PC-3 (cell line): ENCODE results near the gene ZNF560. TPM values are rescaled to one million over a fixed set of nuclear protein-coding genes. Genes with fewer than 3 reads are reported as not detected.

ENCODE experiments used
- ATAC-seq: fragments of 200-7000 bp; cut with Tn5 transposase; 2 replicates; pipeline ENCODE4 v1.9.1; 2020; ENCODE audit warnings: mild to moderate bottlenecking, moderate library complexity
- BruUV-seq: library from RNA; stranded (reverse); fragments of 400-500 nt; replicated peaks from 2 replicates; lab custom pipeline; 2021; lab: Mats Ljungman, UMichigan
- CTCF ChIA-PET: fragments of 300-600 bp; sonication (Branson Sonifier 250); formaldehyde crosslinking; loops from one replicate; lab custom pipeline; 2022; ENCODE audit warnings: antibody characterized with exemption; lab: Charles Lee
- POLR2A ChIA-PET: fragments of 300-600 bp; sonication (Branson Sonifier 250); formaldehyde crosslinking; loops from one replicate; lab custom pipeline; 2022; ENCODE audit warnings: antibody characterized with exemption; ENCODE audit not compliant: unreplicated experiment; lab: Charles Lee
- DNase-seq: peaks from one replicate; pipeline ENCODE4 v3.0.0-alpha.2; 2015
- H2AFZ ChIP-seq: fragments of 300-600 bp; sonication (generic); 2 replicates; pipeline ENCODE4 v1.6.0; 2016; ENCODE audit warnings: antibody characterized with exemption, low read length
- H3F3A ChIP-seq: fragments of 300-600 bp; sonication (generic); one replicate; pipeline ENCODE4 v1.6.0; 2017; ENCODE audit warnings: antibody characterized with exemption, low read length, control low read depth, mild to moderate bottlenecking; ENCODE audit not compliant: unreplicated experiment
- H3K27ac ChIP-seq: fragments of 300-600 bp; sonication (generic); 2 replicates; pipeline ENCODE4 v1.5.1; 2016; ENCODE audit warnings: mild to moderate bottlenecking, low read length
- H3K27me3 ChIP-seq: fragments of 300-600 bp; sonication (generic); 2 replicates; pipeline ENCODE4 v1.6.1; 2016; ENCODE audit warnings: low read length, mixed read lengths
- H3K36me3 ChIP-seq: fragments of 300-600 bp; sonication (generic); 2 replicates; pipeline ENCODE4 v1.6.1; 2016; ENCODE audit warnings: low read depth, mixed run types, low read length, mixed read lengths
- H3K4me1 ChIP-seq: fragments of 300-600 bp; sonication (generic); 2 replicates; pipeline ENCODE4 v1.5.1; 2016; ENCODE audit warnings: low read length; ENCODE audit not compliant: insufficient read depth
- H3K4me2 ChIP-seq: fragments of 300-600 bp; sonication (generic); 2 replicates; pipeline ENCODE4 v1.6.0; 2016; ENCODE audit warnings: low read length
- H3K4me3 ChIP-seq: fragments of 300-600 bp; sonication (generic); 2 replicates; pipeline ENCODE4 v1.5.1; 2016; ENCODE audit warnings: mild to moderate bottlenecking, low read length, mixed read lengths
- H3K79me2 ChIP-seq: fragments of 300-600 bp; sonication (generic); 2 replicates; pipeline ENCODE4 v1.6.1; 2017; ENCODE audit warnings: low read length, mixed read lengths
- H3K9ac ChIP-seq: fragments of 300-600 bp; sonication (generic); 2 replicates; pipeline ENCODE4 v1.6.0; 2016; ENCODE audit warnings: mild to moderate bottlenecking, low read length
- H3K9me2 ChIP-seq: fragments of 300-600 bp; sonication (generic); replicated peaks from 2 replicates; pipeline ENCODE4 v1.6.1; 2016; ENCODE audit warnings: mixed run types, low read length, mixed read lengths
- H3K9me3 ChIP-seq: fragments of 300-600 bp; sonication (generic); 2 replicates; pipeline ENCODE4 v1.6.1; 2016; ENCODE audit warnings: low read length, mixed read lengths
- H4K20me1 ChIP-seq: fragments of 300-600 bp; sonication (generic); 2 replicates; pipeline ENCODE4 v1.6.1; 2016; ENCODE audit warnings: low read length, mixed read lengths
- EZH2 ChIP-seq: fragments of 300-600 bp; sonication (generic); IDR thresholded peaks from one replicate; pipeline ENCODE4 v1.6.1; 2017; ENCODE audit warnings: antibody characterized with exemption, mild to moderate bottlenecking, low read length; ENCODE audit not compliant: unreplicated experiment
- EZH2phosphoT487 ChIP-seq: fragments of 300-600 bp; sonication (generic); IDR thresholded peaks from 2 replicates; pipeline ENCODE4 v1.6.1; 2018; ENCODE audit warnings: mild to moderate bottlenecking, antibody characterized with exemption, low read length, borderline replicate concordance
- intact Hi-C: fragments of 100-400 bp; cut with micrococcal nuclease; formaldehyde crosslinking; loops from 2 replicates; pipeline ENCODE4 v1.9.0; 2023
- total RNA-seq: library from RNA; depleted of rRNA; stranded (reverse); fragments of >200 nt; gene quantifications from 2 replicates; pipeline ENCODE4 v1.2.3, GENCODE V29; 2014
- TF ChIP-seq, protein P1 (sequence below): fragments of 300-600 bp; sonication (generic); conservative IDR thresholded peaks from 2 replicates; pipeline ENCODE4 v1.5.1; 2017; ENCODE audit warnings: antibody characterized with exemption, low read depth, mild to moderate bottlenecking, low read length

The ZNF560 gene
- total RNA-seq, 1 experiment from 2014 or later, result not detected

- 0 out of 2 replicates have a peak, but pooled peaks cover 11% of the 10 kb centered on the region for H3K9me3 ChIP-seq
- intact Hi-C loops, result loop anchor here (1.0 to 10.0 kb wide), 4 partner anchors 128 to 361 kb away; partner anchors contain the start of genes ZNF121, ZNF317 and ZNF699
- TSS peak; percentile 58 for BruUV-seq
- 0 out of 2 replicates have a peak, but pooled peaks cover 5% of the 10 kb centered on the region for H4K20me1 ChIP-seq
- H3K9me2 ChIP-seq, result no peaks in the 10 kb centered on the region
- H3K9ac ChIP-seq, result peak within 1 kb of the TSS; percentile 85
- DNase-seq, result peak; percentile 97
- ChIA-PET POLR2A (interaction anchor here (0.7 kb wide), 1 partner anchor 126 kb away, joined by 3 read pairs; no protein-coding TSS in a partner anchor), CTCF (no interaction called here)
- peak; percentile 90 for ATAC-seq
- H3K4me3 ChIP-seq, result peak within 1 kb of the TSS; percentile 85
- H3F3A ChIP-seq, result no peaks in the 10 kb centered on the region
- H3K4me2 ChIP-seq, result peak within 1 kb of the TSS; percentile 93
- H3K79me2 ChIP-seq, result peaks cover 41% of the 10 kb centered on the region
- peaks cover 44% of the 10 kb centered on the region for H3K36me3 ChIP-seq
- H2AFZ ChIP-seq, result peak within 1 kb of the TSS; percentile 76
- TF ChIP-seq EZH2, result no peak
- TF ChIP-seq, protein P1, sequence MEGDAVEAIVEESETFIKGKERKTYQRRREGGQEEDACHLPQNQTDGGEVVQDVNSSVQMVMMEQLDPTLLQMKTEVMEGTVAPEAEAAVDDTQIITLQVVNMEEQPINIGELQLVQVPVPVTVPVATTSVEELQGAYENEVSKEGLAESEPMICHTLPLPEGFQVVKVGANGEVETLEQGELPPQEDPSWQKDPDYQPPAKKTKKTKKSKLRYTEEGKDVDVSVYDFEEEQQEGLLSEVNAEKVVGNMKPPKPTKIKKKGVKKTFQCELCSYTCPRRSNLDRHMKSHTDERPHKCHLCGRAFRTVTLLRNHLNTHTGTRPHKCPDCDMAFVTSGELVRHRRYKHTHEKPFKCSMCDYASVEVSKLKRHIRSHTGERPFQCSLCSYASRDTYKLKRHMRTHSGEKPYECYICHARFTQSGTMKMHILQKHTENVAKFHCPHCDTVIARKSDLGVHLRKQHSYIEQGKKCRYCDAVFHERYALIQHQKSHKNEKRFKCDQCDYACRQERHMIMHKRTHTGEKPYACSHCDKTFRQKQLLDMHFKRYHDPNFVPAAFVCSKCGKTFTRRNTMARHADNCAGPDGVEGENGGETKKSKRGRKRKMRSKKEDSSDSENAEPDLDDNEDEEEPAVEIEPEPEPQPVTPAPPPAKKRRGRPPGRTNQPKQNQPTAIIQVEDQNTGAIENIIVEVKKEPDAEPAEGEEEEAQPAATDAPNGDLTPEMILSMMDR, result peak; percentile 46
- H3K27ac ChIP-seq, result peak within 1 kb of the TSS; percentile 41
- peaks cover 7% of the 10 kb centered on the region; the same call in 1 of the 2 replicates for H3K4me1 ChIP-seq
- no peaks in the 10 kb centered on the region for H3K27me3 ChIP-seq
Measured at GRCh38 chr19:9435279-9436268, 62.8 kb downstream of the ZNF560 start, which contains the start of gene ZNF266. Gene ZNF266, minus strand, starts transcription at chr19:9435573. Its CDS starts 15,484 bp downstream, at chr19:9420089.

DNA sequence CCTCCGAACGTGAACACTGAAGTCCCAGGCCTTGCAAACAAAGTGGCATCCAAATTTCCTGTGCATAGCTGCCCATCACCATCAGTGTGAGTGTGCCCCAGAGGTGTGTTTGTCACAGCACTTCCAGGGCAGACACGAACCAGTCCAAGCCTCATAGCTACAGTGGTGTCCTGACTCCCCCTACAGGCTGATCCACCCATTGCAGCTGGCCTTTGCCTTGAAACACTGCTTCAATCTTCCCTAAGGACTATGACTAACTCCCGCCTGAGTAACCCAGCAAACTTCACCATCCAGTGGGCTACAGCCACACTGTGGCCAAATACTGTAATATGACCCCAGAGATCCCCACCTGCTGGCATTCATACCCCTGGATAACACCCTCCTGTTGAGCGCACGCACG is 66.9 kb downstream of the ZNF560 start:
- Histone ChIP-seq H3F3A (no peaks in the 10 kb centered on the region), H3K9me3 (no peaks in the 10 kb centered on the region), H3K36me3 (peaks cover 61% of the 10 kb centered on the region), H3K79me2 (peaks cover 31% of the 10 kb centered on the region), H2AFZ (no peak overlapping the region), H3K4me1 (peaks cover 7% of the 10 kb centered on the region; the same call in 1 of the 2 replicates), H4K20me1 (0 out of 2 replicates have a peak, but pooled peaks cover 5% of the 10 kb centered on the region), H3K4me2 (no peak overlapping the region), H3K4me3 (no peak overlapping the region), H3K27ac (no peak overlapping the region), H3K9me2 (no peaks in the 10 kb centered on the region), H3K9ac (no peak overlapping the region), H3K27me3 (no peaks in the 10 kb centered on the region)
- intact Hi-C loops, result loop anchor here (10.0 kb wide), 1 partner anchor 287 kb away; the partner anchor contains the start of gene ZNF317
- TF ChIP-seq, protein P1, result peak; percentile 63
- TF ChIP-seq EZH2, result no peak
- TF ChIP-seq EZH2phosphoT487, result no peak
- DNase-seq (peak; percentile 54), ATAC-seq (no peak)
- BruUV-seq, result no TSS peak
- CTCF ChIA-PET, result no interaction called here
- POLR2A ChIA-PET, result no interaction called here
